Fibroblast of skin of abdomen (primary cell): ENCODE results near the gene SETD4.

Source experiments
- DNase-seq: peaks from one replicate; pipeline ENCODE4 v3.0.0-alpha.2; 2013

Gene SETD4

GRCh38 chr21:36044056-36044455, 16.3 kb downstream of the SETD4 start:
- no peak for DNase-seq

DNA sequence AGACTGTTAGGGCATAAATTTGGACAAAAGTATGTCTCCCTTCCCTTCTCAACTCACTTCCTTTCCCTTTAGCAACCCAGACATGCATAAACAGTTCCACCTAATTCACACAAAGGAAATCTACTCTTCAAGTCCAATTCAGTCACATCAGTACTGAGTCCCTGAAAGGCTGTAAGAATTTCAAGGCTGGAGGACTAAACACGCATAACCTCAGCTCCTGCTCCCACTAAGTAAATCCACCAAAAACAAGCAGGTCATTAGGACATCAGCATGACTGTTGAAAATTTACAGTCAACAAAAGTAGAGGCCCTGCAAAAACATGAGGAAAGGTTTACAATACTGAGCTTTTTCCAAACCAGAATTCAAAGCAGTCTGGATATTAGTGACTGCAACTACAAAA, 18.4 kb downstream of the SETD4 start:
- no peak for DNase-seq

DNA sequence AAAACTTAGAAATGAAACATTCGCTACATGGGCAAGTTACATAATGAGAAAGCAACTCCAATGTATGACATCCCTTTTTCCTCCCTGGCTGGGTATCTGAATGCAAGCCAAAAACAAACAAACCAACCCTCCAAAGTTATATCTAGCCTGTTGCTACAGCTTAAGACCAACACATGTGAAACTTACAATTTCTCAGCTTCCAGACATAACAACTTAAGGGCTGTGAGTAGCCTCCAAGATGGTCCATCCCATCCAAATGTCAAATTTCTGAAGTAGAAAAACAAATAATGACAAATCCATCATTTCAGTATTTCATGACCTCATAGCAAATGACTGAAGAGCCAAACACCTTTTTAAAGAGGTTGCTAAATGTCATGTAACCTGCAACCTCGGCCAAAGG, 19.9 kb downstream of the SETD4 start:
- no peak for DNase-seq

DNA sequence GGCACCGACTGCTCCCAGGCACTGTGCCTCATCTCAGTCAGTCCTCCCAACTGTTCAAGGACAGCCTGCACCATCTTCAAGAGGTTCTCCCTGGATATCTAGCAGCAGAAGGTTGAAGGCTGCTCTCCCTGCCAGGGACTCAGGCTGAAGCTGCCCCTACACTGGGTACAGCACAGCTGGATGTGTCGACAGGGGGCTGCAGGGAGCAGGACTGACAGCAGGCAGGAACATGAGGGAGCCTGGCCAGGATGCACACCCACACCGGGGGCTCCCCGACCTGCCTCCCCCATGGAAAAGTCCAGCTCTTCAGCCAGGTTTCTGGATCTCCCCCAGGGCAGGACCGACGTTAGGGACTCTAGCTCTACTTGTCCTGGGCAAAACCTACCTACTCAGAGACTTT, 20.5 kb downstream of the SETD4 start:
- DNase-seq: no peak

DNA sequence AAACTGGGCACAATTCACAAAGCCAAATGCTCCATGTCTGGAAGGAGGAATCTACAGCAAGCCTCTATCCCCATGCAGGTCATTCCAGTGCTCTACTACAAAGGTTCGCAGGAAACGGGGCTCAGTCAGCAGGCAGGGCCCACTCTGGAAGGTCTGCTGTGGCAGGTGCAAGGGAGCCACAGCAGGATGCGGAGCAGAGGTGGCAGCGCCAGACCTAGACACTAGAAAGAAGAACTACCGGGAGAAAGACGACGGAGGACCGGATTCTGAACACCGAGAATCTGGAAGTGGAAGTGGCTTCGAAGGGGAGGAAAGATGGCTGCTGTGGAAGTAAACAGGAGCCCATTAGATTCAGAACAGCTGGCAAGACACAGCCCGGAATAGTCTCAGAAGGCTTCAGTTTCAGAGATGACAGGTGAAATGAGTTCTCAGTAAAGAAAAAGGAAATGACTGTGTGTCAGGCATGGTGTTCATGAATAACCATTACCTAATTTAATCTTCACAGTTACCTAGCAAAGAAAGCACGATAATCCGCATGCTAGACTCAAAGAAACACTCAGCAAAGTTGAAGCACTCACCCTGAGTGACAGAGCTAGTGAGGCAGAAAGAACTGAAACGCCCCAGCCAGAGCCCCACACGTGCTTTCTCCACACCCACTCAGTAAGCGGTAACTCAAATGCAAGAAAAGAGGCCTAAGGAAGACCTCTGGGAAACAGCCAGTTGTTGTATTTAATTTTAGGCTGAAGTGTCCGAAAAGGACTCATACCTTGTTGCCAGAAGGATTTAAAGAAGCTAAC, 21.4 kb downstream of the SETD4 start:
- DNase-seq: no peak

- no peak for DNase-seq
Observed at GRCh38 chr21:36035381-36035791, 24.9 kb downstream of the SETD4 start.

GRCh38 chr21:36034211-36034913, 26.0 kb downstream of the SETD4 start:
- no peak for DNase-seq

- no peak for DNase-seq
Observed at GRCh38 chr21:36032647-36033406, 27.5 kb downstream of the SETD4 start.

DNA sequence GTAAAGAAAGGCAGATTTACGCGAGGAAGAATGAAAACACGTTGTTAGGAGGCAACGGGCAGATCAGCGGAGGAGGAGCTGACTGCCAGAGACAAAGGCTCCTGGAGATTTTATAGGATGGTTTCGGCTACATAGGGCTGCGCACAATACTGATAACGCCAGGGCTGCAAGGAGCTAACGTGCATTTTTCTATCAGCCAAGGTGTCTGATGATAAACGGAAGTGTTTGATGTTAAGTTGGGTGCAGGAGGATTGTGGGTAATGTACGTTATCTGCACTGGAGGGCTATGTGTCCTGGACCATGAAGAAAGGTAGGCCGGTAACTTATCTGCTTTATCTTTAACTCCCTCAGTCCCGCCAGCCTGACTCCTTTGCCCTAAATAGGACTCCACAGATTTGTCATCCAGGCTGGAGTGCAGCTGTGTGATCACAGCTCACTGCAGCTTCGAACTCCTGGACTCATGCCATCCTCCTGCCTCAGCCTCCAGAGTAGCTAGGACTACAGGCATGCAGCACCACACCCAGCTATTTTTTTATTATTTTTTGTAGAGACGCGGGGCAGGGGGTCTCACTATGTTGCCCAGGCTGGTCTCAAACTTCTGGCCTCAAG, 29.6 kb downstream of the SETD4 start:
- peak; percentile 16 for DNase-seq

DNA sequence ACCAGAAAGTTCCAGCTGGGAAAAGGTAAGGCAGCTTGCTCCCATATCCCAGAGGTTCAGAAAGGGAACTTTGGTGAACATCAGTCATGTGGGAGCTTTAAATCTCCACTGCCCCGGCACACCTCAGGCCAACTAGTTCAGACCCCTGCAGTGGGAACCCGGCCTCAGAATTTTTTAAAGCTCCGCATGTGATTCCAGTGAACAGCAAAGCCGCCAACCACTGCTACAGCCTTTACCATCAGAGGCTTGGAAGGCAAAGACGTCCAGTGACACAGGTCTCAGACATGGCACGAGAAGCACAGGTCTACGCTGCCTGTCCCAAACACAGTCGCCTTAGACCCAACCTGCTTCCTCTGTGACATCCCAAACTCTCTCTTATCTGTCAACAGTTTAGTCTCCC, 31.0 kb downstream of the SETD4 start:
- no peak for DNase-seq

DNA sequence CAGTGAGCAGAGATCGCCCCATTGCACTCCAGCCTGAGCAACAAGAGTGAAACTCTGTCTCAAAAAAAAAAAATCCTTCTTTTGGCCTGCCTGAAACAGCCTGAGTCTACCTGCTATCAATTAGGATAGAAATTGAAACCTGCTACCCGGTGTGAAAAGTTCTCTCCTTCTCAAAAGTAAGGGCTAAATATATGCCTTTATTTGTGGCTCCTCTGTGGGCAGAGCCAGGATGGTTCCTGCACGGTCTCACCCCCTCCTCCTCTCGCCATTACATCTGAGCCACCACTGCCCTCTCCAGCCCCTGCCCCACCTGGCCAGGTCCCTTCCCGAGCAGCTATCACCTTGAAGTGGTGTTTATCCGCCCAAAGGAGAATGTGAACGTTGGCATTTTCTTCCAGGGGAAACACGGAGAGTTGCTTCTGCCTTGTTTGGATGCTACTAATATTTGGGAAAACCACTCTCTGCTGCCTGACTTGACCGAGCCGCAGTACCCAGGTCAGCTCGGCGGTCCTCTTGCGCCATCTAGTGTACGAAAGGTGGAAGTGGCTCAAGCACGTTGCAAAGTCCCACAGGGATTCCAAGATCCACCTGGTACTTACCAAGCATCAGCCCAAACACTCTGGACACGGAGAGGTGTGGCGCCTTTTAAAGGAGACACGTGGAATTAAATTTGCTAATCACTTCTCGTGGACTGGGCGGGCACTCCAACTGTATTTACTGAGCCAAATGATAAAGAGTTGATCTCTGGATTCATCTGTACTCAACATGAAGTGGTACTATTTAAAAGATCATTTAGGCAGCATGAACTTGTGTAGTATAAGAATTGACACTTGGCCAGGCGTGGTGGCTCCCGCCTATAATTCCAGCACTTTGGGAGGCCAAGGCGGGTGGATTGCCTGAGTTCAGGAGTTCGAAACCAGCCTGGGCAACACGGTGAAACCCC, 31.9 kb downstream of the SETD4 start:
- DNase-seq: peak; percentile 73

- DNase-seq: peak; percentile 19
Observed at GRCh38 chr21:36027347-36027746, 33.0 kb downstream of the SETD4 start.

GRCh38 chr21:36024782-36025181, 35.5 kb downstream of the SETD4 start:
- no peak for DNase-seq

GRCh38 chr21:36023092-36023480, 37.2 kb downstream of the SETD4 start:
- peak; percentile 65 for DNase-seq

DNA sequence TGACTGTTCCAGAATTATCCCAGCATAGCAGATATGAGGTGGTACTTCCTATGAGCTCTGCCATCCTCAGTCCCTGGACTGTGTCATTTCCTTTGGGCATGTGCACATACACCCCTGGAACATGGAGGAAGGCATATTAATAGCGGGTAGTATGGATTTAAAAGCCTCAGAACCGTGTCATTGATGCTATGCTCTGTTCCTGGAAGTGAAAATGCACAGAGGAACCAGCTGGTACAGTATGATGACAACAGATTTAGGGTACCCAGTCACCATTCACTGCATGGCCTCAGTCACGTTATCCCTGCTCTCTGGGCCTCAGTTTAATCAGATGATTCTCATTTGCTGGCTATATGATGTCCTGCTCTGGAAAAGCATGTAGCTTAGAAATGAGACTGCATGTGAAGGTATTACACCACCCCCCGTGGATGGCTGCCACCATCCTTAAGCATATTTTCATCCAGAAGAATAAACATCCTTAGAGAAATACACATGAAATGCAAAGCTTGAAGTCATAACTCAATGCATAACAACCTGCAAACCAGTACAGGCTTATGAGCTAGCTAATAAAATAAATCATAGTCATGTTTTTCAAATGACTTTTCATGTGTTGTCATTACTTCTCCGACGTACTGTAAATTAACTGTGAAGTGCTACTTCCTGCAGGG, 37.8 kb downstream of the SETD4 start:
- no peak for DNase-seq

- DNase-seq: no peak
Observed at GRCh38 chr21:36021251-36021837, 39.0 kb downstream of the SETD4 start.

DNA sequence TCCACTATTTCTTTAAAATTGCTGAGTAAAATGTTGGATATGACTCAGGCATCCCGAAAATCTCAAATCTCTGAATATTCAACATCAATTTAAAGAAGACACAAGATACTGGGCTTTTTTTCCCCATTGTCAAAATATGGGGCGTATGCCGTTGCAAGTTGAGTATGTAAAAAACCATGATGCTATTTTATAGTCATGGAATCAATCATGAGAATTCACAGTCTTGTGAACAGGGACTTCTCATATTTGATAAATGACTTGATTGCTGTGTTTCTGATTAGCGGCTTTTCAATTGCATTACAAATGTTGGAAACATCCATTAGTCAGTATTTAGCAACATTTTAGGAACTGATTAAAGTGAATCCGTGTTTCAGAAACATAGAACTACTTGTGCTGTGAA, 45.3 kb downstream of the SETD4 start:
- DNase-seq: peak; percentile 82

DNA sequence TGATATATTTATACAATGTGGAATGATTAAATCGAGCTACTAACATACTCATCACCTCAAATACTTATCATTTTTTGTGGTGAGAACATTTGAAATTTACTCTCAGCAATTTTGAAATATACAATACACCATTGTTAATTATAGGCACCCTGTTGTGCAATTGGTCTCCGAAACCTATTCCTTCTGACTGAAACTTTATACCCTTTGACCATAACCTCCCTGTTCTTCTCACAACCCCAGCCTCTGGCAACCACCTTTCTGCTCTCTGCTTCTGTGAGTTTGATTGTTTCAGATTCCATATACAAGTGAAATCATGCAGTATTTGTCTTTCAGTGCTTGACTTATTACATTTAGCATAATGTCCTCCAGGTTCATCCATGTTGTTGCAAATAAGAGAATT, 49.5 kb downstream of the SETD4 start:
- no peak for DNase-seq

DNA sequence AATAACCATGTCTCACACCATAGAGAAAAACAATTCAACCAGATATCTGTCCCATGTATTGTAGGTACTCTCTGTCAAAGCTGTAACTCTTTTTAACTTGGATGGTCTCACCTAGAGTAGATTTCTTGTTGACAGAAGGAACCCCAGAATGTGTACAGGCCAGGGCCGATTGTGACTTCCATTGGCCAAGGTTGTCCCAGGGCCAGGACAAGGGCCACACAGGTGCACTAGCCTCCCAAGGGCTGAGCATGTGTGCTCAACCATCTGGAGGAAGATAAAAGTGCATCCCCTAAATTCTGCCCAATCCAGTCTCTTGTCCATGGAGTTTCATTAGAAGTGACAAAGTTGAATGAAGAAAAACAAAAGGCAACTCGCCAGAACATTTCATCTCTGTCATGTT, 51.8 kb downstream of the SETD4 start:
- DNase-seq: no peak

- DNase-seq: no peak
Observed at GRCh38 chr21:36005879-36006400, 54.4 kb downstream of the SETD4 start.

GRCh38 chr21:36005018-36005417, 55.3 kb downstream of the SETD4 start:
- peak; percentile 35 for DNase-seq
